HEK293 (cell line): ENCODE data around the gene TTC31.

Experiments
- GFI1B ChIP-seq: fragments of 450-650 bp; formaldehyde crosslinking; IDR thresholded peaks from 2 replicates; pipeline ENCODE4 v1.5.1; 2016; ENCODE audit warnings: missing biosample characterization, missing genetic modification characterization
- GLI2 ChIP-seq: fragments of 450-650 bp; formaldehyde crosslinking; IDR thresholded peaks from 2 replicates; pipeline ENCODE4; 2017; ENCODE audit warnings: missing biosample characterization, missing genetic modification characterization, low read depth, borderline replicate concordance
- GLIS2 ChIP-seq: fragments of 450-650 bp; formaldehyde crosslinking; IDR thresholded peaks from 2 replicates; pipeline ENCODE4 v1.5.1; 2016; ENCODE audit warnings: missing biosample characterization, missing genetic modification characterization
- HOXC10 ChIP-seq: sonication (generic); formaldehyde crosslinking; IDR thresholded peaks from 2 replicates; pipeline ENCODE4 v1.8.1; 2023; ENCODE audit warnings: mild to moderate bottlenecking, missing genetic modification reagents
- KLF7 ChIP-seq: fragments of 450-650 bp; formaldehyde crosslinking; IDR thresholded peaks from 2 replicates; pipeline ENCODE4 v1.5.1; 2016; ENCODE audit warnings: missing biosample characterization, missing genetic modification characterization, borderline replicate concordance
- MEIS1 ChIP-seq: sonication (generic); formaldehyde crosslinking; IDR thresholded peaks from 2 replicates; pipeline ENCODE4 v1.8.1; 2022; ENCODE audit warnings: missing genetic modification reagents, mild to moderate bottlenecking, borderline replicate concordance
- OSR2 ChIP-seq: fragments of 450-650 bp; formaldehyde crosslinking; IDR thresholded peaks from 2 replicates; pipeline ENCODE4 v1.5.1; 2016; ENCODE audit warnings: missing biosample characterization, missing genetic modification characterization
- PRDM1 ChIP-seq: fragments of 450-650 bp; formaldehyde crosslinking; IDR thresholded peaks from 2 replicates; pipeline ENCODE4; 2016; ENCODE audit warnings: missing biosample characterization, missing genetic modification characterization
- SP2 ChIP-seq: fragments of 450-650 bp; formaldehyde crosslinking; IDR thresholded peaks from 2 replicates; pipeline ENCODE4 v1.5.1; 2016; ENCODE audit warnings: missing biosample characterization, missing genetic modification characterization
- ZBTB1 ChIP-seq: fragments of 450-650 bp; formaldehyde crosslinking; IDR thresholded peaks from 2 replicates; pipeline ENCODE4 v1.5.1; 2016; ENCODE audit warnings: missing biosample characterization, missing genetic modification characterization
- ZBTB17 ChIP-seq: fragments of 450-650 bp; formaldehyde crosslinking; IDR thresholded peaks from 2 replicates; pipeline ENCODE4 v1.5.1; 2016; ENCODE audit warnings: missing biosample characterization, missing genetic modification characterization
- ZBTB44 ChIP-seq: fragments of 450-650 bp; IDR thresholded peaks from 2 replicates; pipeline ENCODE4 v1.5.1; 2018; ENCODE audit warnings: missing biosample characterization, mild to moderate bottlenecking, missing genetic modification characterization
- ZBTB48 ChIP-seq: fragments of 450-650 bp; formaldehyde crosslinking; IDR thresholded peaks from 2 replicates; pipeline ENCODE4 v1.5.1; 2016; ENCODE audit warnings: missing biosample characterization, missing genetic modification characterization
- ZFP41 ChIP-seq: fragments of 450-650 bp; formaldehyde crosslinking; IDR thresholded peaks from 2 replicates; pipeline ENCODE4 v1.5.1; 2016; ENCODE audit warnings: missing biosample characterization, missing genetic modification characterization, borderline replicate concordance
- ZNF121 ChIP-seq: fragments of 450-650 bp; formaldehyde crosslinking; IDR thresholded peaks from 2 replicates; pipeline ENCODE4 v1.5.1; 2016; ENCODE audit warnings: missing biosample characterization, missing genetic modification characterization
- ZNF175 ChIP-seq: fragments of 450-650 bp; formaldehyde crosslinking; IDR thresholded peaks from 2 replicates; pipeline ENCODE4 v1.5.1; 2016; ENCODE audit warnings: missing biosample characterization, missing genetic modification characterization
- ZNF184 ChIP-seq: fragments of 450-650 bp; IDR thresholded peaks from 2 replicates; pipeline ENCODE4 v1.5.1; 2018; ENCODE audit warnings: missing biosample characterization, mild to moderate bottlenecking, missing genetic modification characterization
- ZNF202 ChIP-seq: fragments of 450-650 bp; formaldehyde crosslinking; IDR thresholded peaks from 2 replicates; pipeline ENCODE4 v1.5.1; 2016; ENCODE audit warnings: missing biosample characterization, missing genetic modification characterization, borderline replicate concordance
- ZNF211 ChIP-seq: fragments of 450-650 bp; formaldehyde crosslinking; IDR thresholded peaks from 2 replicates; pipeline ENCODE4 v1.5.1; 2016; ENCODE audit warnings: low read depth, missing biosample characterization, missing genetic modification characterization
- ZNF223 ChIP-seq: fragments of 450-650 bp; formaldehyde crosslinking; IDR thresholded peaks from 2 replicates; pipeline ENCODE4 v1.5.1; 2016; ENCODE audit warnings: missing biosample characterization, missing genetic modification characterization
- ZNF248 ChIP-seq: fragments of 450-650 bp; formaldehyde crosslinking; IDR thresholded peaks from 2 replicates; pipeline ENCODE4 v1.5.1; 2017; ENCODE audit warnings: missing biosample characterization, missing genetic modification characterization
- ZNF350 ChIP-seq: fragments of 450-650 bp; formaldehyde crosslinking; IDR thresholded peaks from 2 replicates; pipeline ENCODE4 v1.5.0; 2017; ENCODE audit warnings: missing biosample characterization, mild to moderate bottlenecking, missing genetic modification characterization
- ZNF37A ChIP-seq: fragments of 450-650 bp; IDR thresholded peaks from 2 replicates; pipeline ENCODE4 v1.5.1; 2018; ENCODE audit warnings: missing biosample characterization, missing genetic modification characterization
- ZNF404 ChIP-seq: fragments of 450-650 bp; formaldehyde crosslinking; IDR thresholded peaks from 2 replicates; pipeline ENCODE4 v1.5.1; 2017; ENCODE audit warnings: missing biosample characterization, missing genetic modification characterization
- ZNF433 ChIP-seq: fragments of 450-650 bp; formaldehyde crosslinking; IDR thresholded peaks from 2 replicates; pipeline ENCODE4 v1.5.1; 2016; ENCODE audit warnings: missing biosample characterization, missing genetic modification characterization, low read depth
- ZNF48 ChIP-seq: fragments of 450-650 bp; formaldehyde crosslinking; IDR thresholded peaks from 2 replicates; pipeline ENCODE4 v1.5.1; 2016; ENCODE audit warnings: missing biosample characterization, missing genetic modification characterization
- ZNF513 ChIP-seq: fragments of 450-650 bp; IDR thresholded peaks from 2 replicates; pipeline ENCODE4 v1.5.1; 2018; ENCODE audit warnings: missing biosample characterization, missing genetic modification characterization
- ZNF521 ChIP-seq: fragments of 450-650 bp; formaldehyde crosslinking; IDR thresholded peaks from 2 replicates; pipeline ENCODE4 v1.5.1; 2017; ENCODE audit warnings: missing biosample characterization, mild to moderate bottlenecking, missing genetic modification characterization
- ZNF549 ChIP-seq: fragments of 450-650 bp; IDR thresholded peaks from 2 replicates; pipeline ENCODE4 v1.5.1; 2018; ENCODE audit warnings: missing biosample characterization, missing genetic modification characterization, mild to moderate bottlenecking, inconsistent platforms, moderate library complexity
- ZNF561 ChIP-seq: fragments of 450-650 bp; IDR thresholded peaks from 2 replicates; pipeline ENCODE4 v1.5.1; 2018; ENCODE audit warnings: missing biosample characterization, missing genetic modification characterization, borderline replicate concordance
- ZNF623 ChIP-seq: fragments of 450-650 bp; formaldehyde crosslinking; IDR thresholded peaks from 2 replicates; pipeline ENCODE4 v1.5.1; 2016; ENCODE audit warnings: missing biosample characterization, missing genetic modification characterization
- ZNF707 ChIP-seq: fragments of 450-650 bp; formaldehyde crosslinking; IDR thresholded peaks from 2 replicates; pipeline ENCODE4 v1.5.1; 2016; ENCODE audit warnings: missing biosample characterization, missing genetic modification characterization
- ZNF837 ChIP-seq: fragments of 450-650 bp; formaldehyde crosslinking; IDR thresholded peaks from 2 replicates; pipeline ENCODE4 v1.5.1; 2016; ENCODE audit warnings: missing biosample characterization, missing genetic modification characterization
- ZSCAN23 ChIP-seq: fragments of 450-650 bp; formaldehyde crosslinking; IDR thresholded peaks from 2 replicates; pipeline ENCODE4 v1.5.1; 2016; ENCODE audit warnings: missing biosample characterization, missing genetic modification characterization
- ZSCAN30 ChIP-seq: fragments of 450-650 bp; IDR thresholded peaks from 2 replicates; pipeline ENCODE4 v1.5.1; 2018; ENCODE audit warnings: missing biosample characterization, mild to moderate bottlenecking, missing genetic modification characterization, moderate library complexity
- ZXDB ChIP-seq: fragments of 450-650 bp; formaldehyde crosslinking; IDR thresholded peaks from 2 replicates; pipeline ENCODE4 v1.5.1; 2016; ENCODE audit warnings: missing biosample characterization, missing genetic modification characterization
- TF ChIP-seq, protein P1 (sequence below): fragments of 450-650 bp; formaldehyde crosslinking; IDR thresholded peaks from 2 replicates; pipeline ENCODE4 v1.5.1; 2016; ENCODE audit warnings: missing biosample characterization, missing genetic modification characterization
- TF ChIP-seq, protein P2 (sequence below): fragments of 450-650 bp; formaldehyde crosslinking; IDR thresholded peaks from 2 replicates; pipeline ENCODE4 v1.5.1; 2016; ENCODE audit warnings: missing biosample characterization, missing genetic modification characterization

The TTC31 gene

GRCh38 chr2:74457549-74458131 lies 25.2 kb upstream of the TTC31 start (continued):
- TF ChIP-seq ZNF513 (tag by site-specific recombination) (no peak), ZNF623 (tag by site-specific recombination) (no peak), ZNF175 (tag by site-specific recombination) (no peak), GFI1B (tag by site-specific recombination) (no peak), ZNF202 (no peak), ZBTB17 (peak; percentile 81; the same call in 1 of the 2 replicates), GLI2 (tag by site-specific recombination) (no peak), ZNF350 (tag by site-specific recombination) (no peak), SP2 (tag by site-specific recombination) (no peak), KLF7 (tag by site-specific recombination) (no peak; the same call in 1 of the 2 replicates), ZNF549 (tag by site-specific recombination) (no peak), ZNF837 (tag by site-specific recombination) (no peak), ZNF121 (tag by site-specific recombination) (no peak; the same call in 1 of the 2 replicates), ZNF248 (no peak), ZNF561 (tag by site-specific recombination) (peak; percentile 78; the same call in 1 of the 2 replicates), ZNF37A (tag by site-specific recombination) (no peak), ZNF48 (no peak), GLIS2 (tag by site-specific recombination) (peak; percentile 89), ZBTB44 (tag by site-specific recombination) (no peak), ZNF404 (tag by site-specific recombination) (no peak), ZBTB48 (peak; percentile 28; the same call in 1 of the 2 replicates), ZNF223 (tag by site-specific recombination) (no peak), OSR2 (tag by site-specific recombination) (peak; percentile 26; the same call in 1 of the 2 replicates), MEIS1 (CRISPR knock-in tag) (no peak), ZFP41 (no peak), ZNF521 (tag by site-specific recombination) (no peak), ZBTB1 (tag by site-specific recombination) (no peak), PRDM1 (tag by site-specific recombination) (no peak), ZNF211 (tag by site-specific recombination) (no peak), ZSCAN23 (tag by site-specific recombination) (no peak), ZNF433 (no peak), ZSCAN30 (tag by site-specific recombination) (peak; percentile 46; the same call in 1 of the 2 replicates), HOXC10 (no peak), ZXDB (tag by site-specific recombination) (peak; percentile 72), ZNF184 (tag by site-specific recombination) (no peak), ZNF707 (tag by site-specific recombination) (no peak)
- TF ChIP-seq, protein P1, sequence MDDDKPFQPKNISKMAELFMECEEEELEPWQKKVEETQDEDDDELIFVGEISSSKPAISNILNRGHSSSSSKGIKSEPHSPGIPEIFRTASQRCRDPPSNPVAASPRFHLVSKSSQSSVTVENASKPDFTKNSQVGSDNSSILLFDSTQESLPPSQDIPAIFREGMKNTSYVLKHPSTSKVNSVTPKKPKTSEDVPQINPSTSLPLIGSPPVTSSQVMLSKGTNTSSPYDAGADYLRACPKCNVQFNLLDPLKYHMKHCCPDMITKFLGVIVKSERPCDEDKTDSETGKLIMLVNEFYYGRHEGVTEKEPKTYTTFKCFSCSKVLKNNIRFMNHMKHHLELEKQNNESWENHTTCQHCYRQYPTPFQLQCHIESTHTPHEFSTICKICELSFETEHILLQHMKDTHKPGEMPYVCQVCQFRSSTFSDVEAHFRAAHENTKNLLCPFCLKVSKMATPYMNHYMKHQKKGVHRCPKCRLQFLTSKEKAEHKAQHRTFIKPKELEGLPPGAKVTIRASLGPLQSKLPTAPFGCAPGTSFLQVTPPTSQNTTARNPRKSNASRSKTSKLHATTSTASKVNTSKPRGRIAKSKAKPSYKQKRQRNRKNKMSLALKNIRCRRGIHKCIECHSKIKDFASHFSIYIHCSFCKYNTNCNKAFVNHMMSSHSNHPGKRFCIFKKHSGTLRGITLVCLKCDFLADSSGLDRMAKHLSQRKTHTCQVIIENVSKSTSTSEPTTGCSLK (tag by site-specific recombination) = no peak
- TF ChIP-seq, protein P2, sequence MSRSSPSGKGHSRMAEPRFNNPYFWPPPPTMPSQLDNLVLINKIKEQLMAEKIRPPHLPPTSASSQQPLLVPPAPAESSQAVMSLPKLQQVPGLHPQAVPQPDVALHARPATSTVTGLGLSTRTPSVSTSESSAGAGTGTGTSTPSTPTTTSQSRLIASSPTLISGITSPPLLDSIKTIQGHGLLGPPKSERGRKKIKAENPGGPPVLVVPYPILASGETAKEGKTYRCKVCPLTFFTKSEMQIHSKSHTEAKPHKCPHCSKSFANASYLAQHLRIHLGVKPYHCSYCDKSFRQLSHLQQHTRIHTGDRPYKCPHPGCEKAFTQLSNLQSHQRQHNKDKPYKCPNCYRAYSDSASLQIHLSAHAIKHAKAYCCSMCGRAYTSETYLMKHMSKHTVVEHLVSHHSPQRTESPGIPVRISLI (tag by site-specific recombination) = no peak
